Urinary bladder (tissue), 4 donors: ENCODE measurements around the gene CLCA1. TPM values are rescaled to one million over a fixed set of nuclear protein-coding genes. Genes with fewer than 3 reads are reported as not detected.

Experiments used
- DNase-seq: peaks from one replicate; pipeline ENCODE4 v3.0.0-alpha.2; 2015; ENCODE audit errors: extremely low spot score
- H3K27ac ChIP-seq: one replicate; pipeline ENCODE4 v1.5.1; 2013; ENCODE audit warnings: low read depth, mild to moderate bottlenecking, moderate library complexity
- H3K36me3 ChIP-seq: one replicate; pipeline ENCODE4 v1.6.1; 2013; ENCODE audit warnings: mild to moderate bottlenecking, moderate library complexity; ENCODE audit not compliant: insufficient read depth
- H3K4me1 ChIP-seq: one replicate; pipeline ENCODE4 v1.6.1; 2013; ENCODE audit warnings: mild to moderate bottlenecking, moderate library complexity; ENCODE audit not compliant: insufficient read depth
- H3K4me3 ChIP-seq: one replicate; pipeline ENCODE4 v1.5.1; 2013; ENCODE audit warnings: low read depth, low read length
- WGBS: extraction: QIAGEN DNeasy Blood & Tissue Kit; methylation state at CpG from one replicate; pipeline ENCODE4 v1.1.7; 2013; 5-methylcytosine and 5-hydroxymethylcytosine counted together
- polyA plus RNA-seq: library from polyadenylated mRNA; stranded (reverse); fragments of 200-250 nt; gene quantifications from one replicate; pipeline ENCODE4 v1.2.3, GENCODE V29; 2013
- total RNA-seq: library from RNA; depleted of rRNA; stranded (reverse); fragments of >200 nt; gene quantifications from one replicate; pipeline ENCODE4 v1.2.3, GENCODE V29; 2014
- donor health status: healthy with polysubstance abuse.
- donor health status: healthy.

CLCA1 gene
- total and polyA plus RNA-seq, 2 donors, result not detected

DNA sequence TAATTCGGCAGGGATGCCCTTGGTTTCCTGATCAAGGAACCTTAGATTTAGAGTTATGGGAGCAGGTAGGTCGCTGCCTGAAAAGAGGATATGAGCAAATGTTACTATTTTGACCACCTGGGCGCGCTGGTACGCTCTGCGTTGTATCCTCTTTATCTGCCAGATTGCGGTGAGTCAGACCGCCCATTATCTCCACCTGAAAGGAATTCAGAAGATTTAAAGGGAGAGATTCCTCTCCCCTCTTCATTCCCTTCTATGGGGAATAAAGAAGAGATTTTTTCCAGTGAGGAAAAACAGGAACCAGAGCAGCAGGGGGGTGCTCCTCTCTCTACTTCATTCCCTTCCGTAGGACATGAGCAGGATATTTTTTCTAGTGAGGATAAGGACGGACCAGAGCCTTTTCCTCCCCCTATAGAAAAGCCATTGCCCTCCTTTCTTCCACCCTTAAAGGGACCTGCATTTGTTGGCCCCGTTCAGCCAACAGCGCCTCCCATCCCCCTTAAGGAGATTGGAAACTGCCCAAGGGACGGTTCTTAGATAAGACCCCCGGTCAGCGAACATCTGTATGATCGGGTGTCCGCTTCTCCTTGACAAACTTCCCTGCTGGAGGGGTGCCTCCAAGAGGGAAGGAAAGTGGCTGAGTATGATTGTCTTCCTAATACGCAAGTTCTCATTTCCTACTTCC is 34.1 kb downstream of the CLCA1 start:
- no peak overlapping the region for H3K27ac ChIP-seq
- H3K4me3 ChIP-seq, result no peak overlapping the region
- no peaks in the 10 kb centered on the region for H3K4me1 ChIP-seq
- no peak for DNase-seq
- WGBS, result 48% methylated on average over 18 of the region's 18 CpGs
- no peaks in the 10 kb centered on the region for H3K36me3 ChIP-seq

DNA sequence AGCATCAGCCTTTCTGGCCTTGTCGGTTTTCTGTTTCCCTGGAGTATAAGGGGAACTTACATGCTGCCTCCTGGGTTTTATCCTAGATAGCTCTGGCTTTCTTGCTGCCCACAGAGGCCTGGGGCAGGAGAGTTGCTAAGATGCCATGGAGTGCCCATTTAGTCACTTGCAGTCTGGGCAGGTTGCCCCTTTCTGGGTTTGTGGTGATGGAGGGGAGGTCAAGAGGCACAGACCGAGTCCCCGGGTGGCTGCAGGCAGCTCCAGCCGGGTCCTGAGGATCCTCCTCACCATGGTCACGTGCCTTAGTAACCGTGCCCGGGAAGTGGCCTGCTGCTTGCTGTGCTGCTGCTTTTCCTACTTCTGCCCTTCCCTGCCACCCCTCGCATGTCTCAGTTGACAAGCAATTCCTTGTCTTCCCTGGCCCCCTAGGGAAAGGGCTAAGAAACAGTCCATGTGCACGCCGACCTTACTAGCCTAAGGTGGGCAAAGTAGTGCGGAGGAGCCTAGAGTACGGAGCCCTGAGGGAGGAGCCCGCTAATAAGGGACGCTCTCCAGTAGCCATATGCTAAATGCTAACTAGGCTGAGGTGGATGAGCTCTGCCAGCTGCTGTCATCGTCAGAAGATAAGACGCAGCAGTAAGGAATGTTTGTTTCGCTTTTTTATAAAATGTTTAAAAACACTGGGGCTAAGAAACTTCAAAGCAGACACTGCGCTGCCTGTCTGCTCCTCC is 34.8 kb downstream of the CLCA1 start:
- Histone ChIP-seq H3K27ac (peak overlapping the region; percentile 15), H3K4me3 (peak overlapping the region; percentile 1), H3K4me1 (no peaks in the 10 kb centered on the region), H3K36me3 (no peaks in the 10 kb centered on the region)
- WGBS, result 11% methylated on average over 18 of the region's 18 CpGs
- no peak for DNase-seq

DNA sequence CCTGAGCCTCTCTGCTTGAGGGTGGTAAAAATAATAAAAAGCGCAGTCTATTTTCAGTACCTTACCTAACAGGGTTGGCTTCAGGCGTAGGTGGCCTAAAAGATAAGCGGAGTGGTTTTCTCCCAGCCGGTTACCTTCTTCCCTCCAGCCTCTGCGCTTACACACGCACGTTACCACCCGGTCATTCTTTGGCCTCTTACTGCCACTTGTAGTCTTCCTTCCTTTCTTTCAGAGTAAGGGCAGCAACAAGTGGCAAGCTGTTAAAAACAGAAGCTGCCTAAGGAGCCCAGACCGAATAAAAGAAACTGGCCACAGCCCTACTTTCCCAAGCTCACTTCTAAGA is 35.4 kb downstream of the CLCA1 start:
- no peak overlapping the region for H3K27ac ChIP-seq
- DNase-seq, result no peak

DNA sequence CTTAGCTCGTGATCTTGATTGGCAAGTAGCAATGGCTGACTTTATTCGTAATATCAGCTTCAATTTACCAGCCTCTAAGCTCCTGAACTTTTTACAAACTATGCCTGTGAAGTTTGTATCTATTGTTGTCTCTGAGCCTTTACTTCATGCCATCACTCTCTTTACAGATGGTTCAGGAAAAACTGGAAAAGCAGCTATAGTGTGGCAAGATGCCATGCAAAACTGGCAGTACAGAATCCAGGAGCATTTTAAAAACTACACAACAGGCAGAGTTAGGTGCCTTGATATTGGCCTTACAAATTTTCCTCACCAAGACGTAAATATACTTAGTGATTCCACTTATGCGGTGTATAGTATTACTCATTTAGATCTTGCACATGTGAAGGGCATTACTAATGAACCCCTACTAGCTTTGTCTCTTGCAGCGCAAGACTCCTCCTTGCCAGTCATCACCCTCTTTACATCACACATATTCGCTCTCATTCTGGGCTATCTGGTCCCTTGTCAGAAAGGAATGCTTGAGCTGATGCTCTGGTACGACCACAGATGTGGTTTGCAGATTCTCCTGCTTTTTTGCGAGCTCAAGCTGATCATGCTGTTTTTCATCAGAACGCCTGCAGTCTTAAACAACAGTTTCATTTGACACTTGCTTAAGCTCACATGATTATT is 36.3 kb downstream of the CLCA1 start:
- no peak overlapping the region for H3K4me3 ChIP-seq
- no peak for DNase-seq

More for the DNA sequence above, 35.4 kb downstream of the CLCA1 start:
- H3K4me3 ChIP-seq, result peak overlapping the region; percentile 1
- H3K4me1 ChIP-seq, result no peaks in the 10 kb centered on the region
- H3K36me3 ChIP-seq, result no peaks in the 10 kb centered on the region
- WGBS, result 18% methylated on average over 9 of the region's 9 CpGs

DNA sequence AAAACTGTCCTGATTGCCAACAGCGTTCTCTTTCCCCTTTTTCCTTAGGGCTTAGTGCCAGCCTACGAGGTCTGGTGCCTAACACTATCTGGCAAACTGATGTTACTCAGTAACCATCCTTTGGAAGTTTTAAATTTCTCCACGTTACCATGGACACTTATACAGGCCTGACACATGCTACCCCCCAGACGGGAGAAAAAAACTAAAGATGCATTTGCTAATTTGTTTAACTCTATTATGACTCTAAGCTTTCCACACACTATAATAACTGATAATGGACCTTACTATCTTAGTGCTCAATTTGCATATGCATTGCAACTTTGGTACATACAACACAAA is 36.8 kb downstream of the CLCA1 start:
- H3K36me3 ChIP-seq, result no peaks in the 10 kb centered on the region
- no peaks in the 10 kb centered on the region for H3K4me1 ChIP-seq
- WGBS, result 46% methylated on average over 4 of the region's 4 CpGs
- H3K27ac ChIP-seq, result no peak overlapping the region
- no peak for DNase-seq
- H3K4me3 ChIP-seq, result no peak overlapping the region

More for the DNA sequence above, 36.3 kb downstream of the CLCA1 start:
- Histone ChIP-seq H3K36me3 (no peaks in the 10 kb centered on the region), H3K27ac (no peak overlapping the region), H3K4me1 (no peaks in the 10 kb centered on the region)
- WGBS, result 55% methylated on average over 9 of the region's 9 CpGs

DNA sequence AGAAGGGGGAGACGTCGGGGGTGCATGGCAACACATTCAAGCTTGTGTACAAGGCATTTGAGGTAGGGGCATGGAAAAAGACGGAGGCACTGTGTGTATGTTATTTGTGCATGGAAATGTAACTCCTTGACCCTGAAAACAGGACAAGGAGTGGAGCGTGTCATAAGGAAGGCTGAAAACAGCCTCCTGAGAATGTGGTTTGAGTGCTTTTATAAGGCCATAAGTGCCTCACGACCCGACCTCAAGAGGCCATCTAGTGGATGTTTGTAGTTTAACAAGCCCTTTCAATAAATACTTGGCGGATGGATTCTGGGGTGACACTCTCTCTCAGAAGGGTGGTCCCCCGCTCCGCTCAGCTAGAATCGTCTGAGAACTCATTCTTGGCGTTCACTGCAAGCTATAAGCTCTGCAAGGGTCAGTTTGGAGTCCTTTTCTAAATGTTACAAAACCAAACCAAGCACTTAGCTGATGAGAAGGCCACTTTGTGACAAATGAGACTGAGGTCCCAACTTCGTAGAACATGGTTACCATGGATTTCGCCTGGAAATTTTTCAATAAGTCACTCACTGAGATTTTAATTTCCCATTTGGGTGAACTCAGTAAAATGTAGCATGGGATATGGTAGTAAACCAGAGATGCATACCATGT is 39.3 kb downstream of the CLCA1 start:
- Histone ChIP-seq H3K4me3 (no peak overlapping the region), H3K36me3 (no peaks in the 10 kb centered on the region), H3K27ac (no peak overlapping the region), H3K4me1 (no peaks in the 10 kb centered on the region)
- DNase-seq, result no peak
- WGBS, result 60% methylated on average over 13 of the region's 13 CpGs

DNA sequence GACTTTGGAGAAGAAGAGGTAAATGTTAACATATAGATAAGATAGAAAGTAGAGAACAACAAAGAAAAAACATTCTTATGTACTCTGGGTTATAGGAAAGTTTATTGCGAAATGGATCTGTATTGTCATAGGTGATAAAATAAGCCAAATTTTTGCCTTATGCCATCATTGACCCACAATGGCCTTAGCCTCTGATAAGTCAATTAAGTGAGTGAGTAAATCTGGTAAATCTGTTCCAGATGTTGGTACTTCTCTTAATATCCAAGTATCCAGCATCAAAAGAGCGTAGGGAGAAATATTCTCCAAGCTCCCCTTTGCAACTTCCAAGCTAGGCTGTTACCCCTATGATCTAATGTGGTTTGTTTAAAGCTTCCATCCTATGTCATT is 39.8 kb downstream of the CLCA1 start:
- Histone ChIP-seq H3K36me3 (no peaks in the 10 kb centered on the region), H3K4me3 (no peak overlapping the region), H3K4me1 (no peaks in the 10 kb centered on the region), H3K27ac (no peak overlapping the region)
- DNase-seq, result no peak
- WGBS, result 86% methylated on average over 2 of the region's 2 CpGs

DNA sequence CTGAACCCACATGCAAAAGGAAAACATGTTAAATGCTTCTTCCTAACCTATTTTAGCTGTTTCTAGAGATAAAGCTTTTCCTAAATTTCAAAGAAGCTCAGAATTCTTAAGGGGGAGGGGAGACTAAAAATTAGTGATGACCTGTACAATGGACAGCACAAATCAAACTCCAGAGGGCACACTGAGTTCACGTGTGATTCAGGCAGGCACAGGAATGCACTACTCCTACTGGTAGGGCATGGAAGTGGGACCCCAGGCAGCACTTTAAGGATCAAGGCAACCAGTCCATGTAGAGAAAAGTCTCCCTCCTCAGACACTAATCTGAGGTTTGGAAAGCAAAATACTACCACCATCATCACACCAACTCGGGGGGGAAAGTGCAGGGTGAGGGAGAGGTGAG is 46.9 kb downstream of the CLCA1 start:
- H3K4me1 ChIP-seq, result no peaks in the 10 kb centered on the region
- no peaks in the 10 kb centered on the region for H3K36me3 ChIP-seq
- H3K27ac ChIP-seq, result no peak overlapping the region
- 59% methylated on average over 2 of the region's 2 CpGs for WGBS
- no peak overlapping the region for H3K4me3 ChIP-seq
- DNase-seq, result no peak

DNA sequence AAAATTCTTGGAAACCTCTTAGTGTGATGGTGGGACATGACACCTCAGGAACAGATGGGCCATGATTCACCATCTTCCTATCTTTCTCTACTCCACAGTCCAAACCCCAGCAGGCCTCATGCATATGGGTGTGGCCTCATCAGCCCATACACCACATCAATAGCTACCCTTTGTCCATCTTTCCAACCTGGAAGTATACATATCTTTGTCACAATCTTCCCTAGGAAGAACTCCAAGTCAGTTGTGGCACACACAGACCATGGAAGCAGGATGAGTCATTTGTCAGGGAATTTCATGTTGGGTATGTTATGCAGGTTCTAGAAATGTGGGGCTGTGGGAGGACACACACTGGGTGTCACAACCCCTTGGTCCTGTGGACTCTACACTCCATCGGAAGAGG is 47.6 kb downstream of the CLCA1 start:
- Histone ChIP-seq H3K4me1 (no peaks in the 10 kb centered on the region), H3K27ac (no peak overlapping the region), H3K36me3 (no peaks in the 10 kb centered on the region), H3K4me3 (no peak overlapping the region)
- 93% methylated on average over 1 of the region's 1 CpG for WGBS
- no peak for DNase-seq

DNA sequence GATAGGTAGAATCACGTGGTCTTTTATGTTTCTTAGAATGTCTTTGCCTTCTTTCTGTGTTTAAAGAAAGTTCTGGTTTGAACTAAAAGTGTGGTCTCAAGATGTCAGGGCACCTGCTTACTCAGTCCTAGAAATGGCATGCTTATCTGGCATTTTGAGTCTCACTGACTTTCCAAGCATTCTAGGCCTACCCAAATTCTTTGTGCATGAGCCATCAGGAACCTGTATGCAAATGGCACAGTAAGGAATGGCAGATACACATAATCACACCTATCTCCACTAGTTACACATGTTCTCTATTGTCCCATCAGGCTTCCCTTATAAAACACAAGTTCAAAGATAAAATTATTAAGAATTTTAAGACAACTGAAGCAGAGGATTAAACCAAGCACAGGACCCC is 48.6 kb downstream of the CLCA1 start:
- Histone ChIP-seq H3K4me1 (no peaks in the 10 kb centered on the region), H3K36me3 (no peaks in the 10 kb centered on the region), H3K4me3 (no peak overlapping the region), H3K27ac (no peak overlapping the region)
- WGBS, result 73% methylated on average over 1 of the region's 1 CpG
- DNase-seq, result no peak

DNA sequence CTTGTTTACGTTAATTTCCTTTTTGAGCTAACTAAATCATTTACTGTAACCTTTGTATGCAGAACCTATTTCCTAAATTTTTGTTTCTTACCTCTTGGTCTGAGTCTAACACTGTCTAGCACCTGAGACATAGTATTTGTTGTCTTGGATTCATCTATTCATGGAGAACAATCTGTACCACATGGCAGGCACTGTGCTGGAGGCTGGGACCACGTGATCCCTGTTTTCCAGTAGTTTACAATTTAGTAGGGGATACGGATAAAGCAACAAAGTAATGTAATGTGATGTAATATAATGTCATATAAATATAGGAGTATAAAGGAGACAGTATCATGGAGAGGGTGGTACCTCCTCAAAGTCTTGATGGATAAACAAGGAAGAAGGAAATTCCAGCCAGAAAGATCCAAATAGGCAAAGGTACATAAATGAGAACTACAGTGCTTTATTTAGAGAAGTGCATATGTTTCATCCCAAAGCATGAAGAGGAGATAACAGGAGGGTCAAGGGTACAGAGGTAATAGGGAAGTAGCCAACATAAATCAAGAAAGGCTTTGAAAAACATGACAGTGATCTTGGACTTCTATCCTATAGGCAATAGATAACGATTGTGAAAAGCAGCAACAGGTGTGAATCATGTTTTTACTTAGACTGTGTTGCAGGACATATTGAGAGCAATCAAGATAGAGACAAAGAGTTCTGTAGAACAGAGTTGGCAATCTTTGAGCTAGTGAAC is 52.2 kb downstream of the CLCA1 start:
- Histone ChIP-seq H3K36me3 (no peaks in the 10 kb centered on the region), H3K27ac (no peak overlapping the region), H3K4me3 (no peak overlapping the region), H3K4me1 (no peaks in the 10 kb centered on the region)
- no peak for DNase-seq
- WGBS, result 82% methylated on average over 4 of the region's 4 CpGs

DNA sequence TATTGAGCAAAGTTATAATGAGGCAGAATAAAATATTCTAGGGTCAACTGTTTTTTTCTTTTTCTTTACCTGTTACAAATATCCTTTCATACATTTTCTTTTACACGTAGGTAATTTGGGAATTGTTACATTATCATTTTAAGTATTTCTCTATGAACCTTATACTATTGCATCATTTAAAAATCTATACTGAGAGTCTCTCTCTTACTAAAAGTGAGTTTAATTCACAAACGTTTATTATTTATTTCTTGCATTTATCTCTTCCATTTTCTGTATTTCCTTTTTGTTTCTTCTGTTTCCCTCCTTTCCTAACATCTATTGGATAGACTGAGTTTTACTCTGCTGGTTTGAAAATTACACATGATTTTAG is 52.8 kb downstream of the CLCA1 start:
- no peaks in the 10 kb centered on the region for H3K36me3 ChIP-seq
- DNase-seq, result no peak
- H3K4me1 ChIP-seq, result no peaks in the 10 kb centered on the region
- 86% methylated on average over 2 of the region's 2 CpGs for WGBS
- no peak overlapping the region for H3K4me3 ChIP-seq
- no peak overlapping the region for H3K27ac ChIP-seq

DNA sequence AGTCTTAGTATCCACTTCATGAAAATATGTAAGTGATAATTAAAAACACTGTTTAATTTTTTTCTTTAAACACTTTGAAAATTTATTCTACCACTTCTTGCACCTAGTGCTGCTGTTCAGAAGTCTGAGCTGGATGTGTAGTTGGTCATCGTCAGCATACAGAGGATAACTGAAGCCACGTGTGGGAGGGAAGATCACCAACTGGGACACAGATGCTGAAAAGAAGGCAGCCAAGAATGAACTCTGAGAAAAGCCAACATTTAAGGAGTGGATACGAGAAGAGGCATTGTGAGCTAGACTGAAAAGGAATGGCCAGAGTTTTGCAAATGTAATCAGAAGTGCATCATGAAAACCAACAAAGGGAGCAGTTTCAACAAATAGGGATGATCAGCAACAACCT is 53.5 kb downstream of the CLCA1 start:
- Histone ChIP-seq H3K4me1 (no peaks in the 10 kb centered on the region), H3K36me3 (no peaks in the 10 kb centered on the region), H3K27ac (no peak overlapping the region), H3K4me3 (no peak overlapping the region)
- no peak for DNase-seq
- 56% methylated on average over 3 of the region's 3 CpGs for WGBS
